OCI-LY7 (cell line): Measurements from ENCODE around the gene NR1I2. TPM values are rescaled to one million over a fixed set of nuclear protein-coding genes. Genes with fewer than 3 reads are reported as not detected.

Source experiments
- BruUV-seq: library from RNA; stranded (reverse); fragments of 400-500 nt; replicated peaks from 2 replicates; lab custom pipeline; 2021; lab: Mats Ljungman, UMichigan
- CTCF ChIA-PET: fragments of 300-600 bp; sonication (Branson Sonifier 250); formaldehyde crosslinking; loops from one replicate; lab custom pipeline; 2022; ENCODE audit warnings: antibody characterized with exemption; ENCODE audit not compliant: unreplicated experiment; lab: Charles Lee
- POLR2A ChIA-PET: fragments of 300-600 bp; sonication (Branson Sonifier 250); formaldehyde crosslinking; loops from one replicate; lab custom pipeline; 2022; ENCODE audit warnings: antibody characterized with exemption; lab: Charles Lee
- DNase-seq: peaks from one replicate; pipeline ENCODE4 v3.0.0-alpha.2; 2015; ENCODE audit warnings: low spot score
- H2AFZ ChIP-seq: fragments of 200-600 bp; sonication (generic), shearing (Covaris generic); 2 replicates; pipeline ENCODE4 v1.6.1; 2014; ENCODE audit warnings: mild to moderate bottlenecking, antibody characterized with exemption, low read length, moderate library complexity
- H3K27ac ChIP-seq: fragments of 200-600 bp; sonication (generic); 2 replicates; pipeline ENCODE4 v1.5.1; 2014; ENCODE audit warnings: mixed run types, low read depth, mild to moderate bottlenecking, moderate library complexity, low read length, inconsistent platforms; ENCODE audit not compliant: poor library complexity, severe bottlenecking
- H3K36me3 ChIP-seq: fragments of 200-600 bp; sonication (generic); 2 replicates; pipeline ENCODE4 v1.6.1; 2014; ENCODE audit warnings: mild to moderate bottlenecking, antibody characterized with exemption, low read length, moderate library complexity, mixed read lengths; ENCODE audit not compliant: insufficient read depth
- H3K4me1 ChIP-seq: fragments of 200-600 bp; sonication (generic); 2 replicates; pipeline ENCODE4 v1.5.1; 2014; ENCODE audit warnings: mild to moderate bottlenecking, low read length; ENCODE audit not compliant: insufficient read depth, poor library complexity, severe bottlenecking
- H3K4me2 ChIP-seq: fragments of 200-600 bp; sonication (generic); 2 replicates; pipeline ENCODE4 v1.6.1; 2014; ENCODE audit warnings: mild to moderate bottlenecking, low read length
- H3K4me3 ChIP-seq: fragments of 200-600 bp; sonication (generic); 2 replicates; pipeline ENCODE4 v1.5.1; 2014; ENCODE audit warnings: mild to moderate bottlenecking, low read depth, low read length; ENCODE audit not compliant: poor library complexity, severe bottlenecking
- H3K79me2 ChIP-seq: fragments of 200-600 bp; sonication (generic); 2 replicates; pipeline ENCODE4 v1.6.1; 2016; ENCODE audit warnings: low read depth, mild to moderate bottlenecking, low read length, moderate library complexity, mixed read lengths; ENCODE audit not compliant: insufficient read depth
- H3K9me2 ChIP-seq: fragments of 200-600 bp; sonication (generic); 2 replicates; pipeline ENCODE4 v1.6.1; 2016; ENCODE audit warnings: mild to moderate bottlenecking, low read length, mixed read lengths; ENCODE audit not compliant: insufficient read depth
- H3K9me3 ChIP-seq: fragments of 200-600 bp; sonication (generic); 2 replicates; pipeline ENCODE4 v1.6.1; 2014; ENCODE audit warnings: mild to moderate bottlenecking, mixed run types, low read length, mixed read lengths
- H4K20me1 ChIP-seq: fragments of 200-600 bp; sonication (generic); 2 replicates; pipeline ENCODE4 v1.6.1; 2014; ENCODE audit warnings: mild to moderate bottlenecking, antibody characterized with exemption, low read length, moderate library complexity, mixed read lengths; ENCODE audit not compliant: insufficient read depth
- EZH2phosphoT487 ChIP-seq: fragments of 200-600 bp; sonication (generic); IDR thresholded peaks from 2 replicates; pipeline ENCODE4 v1.6.1; 2018; ENCODE audit warnings: low read depth, borderline replicate concordance, mild to moderate bottlenecking, mixed run types, antibody characterized with exemption, low read length, moderate library complexity, mixed read lengths
- intact Hi-C: fragments of 100-400 bp; cut with micrococcal nuclease; formaldehyde crosslinking; loops from one replicate; pipeline ENCODE4 v1.10.0; 2022; ENCODE audit not compliant: unreplicated experiment
- total RNA-seq, 2 experiments: library from RNA; depleted of rRNA in 1 of 2; stranded (reverse); fragments of >200 nt in 1 of 2; shearing (Covaris generic) in 1 of 2; gene quantifications; 2 replicates each; pipeline ENCODE4 v1.2.3, GENCODE V29; 2014 to 2022
- TF ChIP-seq, protein P1 (sequence below): fragments of 200-600 bp; sonication (generic); conservative IDR thresholded peaks from 2 replicates; pipeline ENCODE4 v1.5.1; 2014; ENCODE audit warnings: mild to moderate bottlenecking, antibody characterized with exemption, low read length, moderate library complexity, mixed read lengths

The NR1I2 gene
- total RNA-seq, 2 experiments from 2014 or later, result not detected

GRCh38 chr3:119835556-119835955 lies 53.7 kb downstream of the NR1I2 start:
- POLR2A ChIA-PET, result interaction anchor here (0.6 kb wide), 1 partner anchor 26 kb away, joined by 3 read pairs; no protein-coding TSS in a partner anchor
- intact Hi-C loops, result no loop called here
- no peak for TF ChIP-seq EZH2phosphoT487
- TF ChIP-seq, protein P1, sequence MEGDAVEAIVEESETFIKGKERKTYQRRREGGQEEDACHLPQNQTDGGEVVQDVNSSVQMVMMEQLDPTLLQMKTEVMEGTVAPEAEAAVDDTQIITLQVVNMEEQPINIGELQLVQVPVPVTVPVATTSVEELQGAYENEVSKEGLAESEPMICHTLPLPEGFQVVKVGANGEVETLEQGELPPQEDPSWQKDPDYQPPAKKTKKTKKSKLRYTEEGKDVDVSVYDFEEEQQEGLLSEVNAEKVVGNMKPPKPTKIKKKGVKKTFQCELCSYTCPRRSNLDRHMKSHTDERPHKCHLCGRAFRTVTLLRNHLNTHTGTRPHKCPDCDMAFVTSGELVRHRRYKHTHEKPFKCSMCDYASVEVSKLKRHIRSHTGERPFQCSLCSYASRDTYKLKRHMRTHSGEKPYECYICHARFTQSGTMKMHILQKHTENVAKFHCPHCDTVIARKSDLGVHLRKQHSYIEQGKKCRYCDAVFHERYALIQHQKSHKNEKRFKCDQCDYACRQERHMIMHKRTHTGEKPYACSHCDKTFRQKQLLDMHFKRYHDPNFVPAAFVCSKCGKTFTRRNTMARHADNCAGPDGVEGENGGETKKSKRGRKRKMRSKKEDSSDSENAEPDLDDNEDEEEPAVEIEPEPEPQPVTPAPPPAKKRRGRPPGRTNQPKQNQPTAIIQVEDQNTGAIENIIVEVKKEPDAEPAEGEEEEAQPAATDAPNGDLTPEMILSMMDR, result no peak

DNA sequence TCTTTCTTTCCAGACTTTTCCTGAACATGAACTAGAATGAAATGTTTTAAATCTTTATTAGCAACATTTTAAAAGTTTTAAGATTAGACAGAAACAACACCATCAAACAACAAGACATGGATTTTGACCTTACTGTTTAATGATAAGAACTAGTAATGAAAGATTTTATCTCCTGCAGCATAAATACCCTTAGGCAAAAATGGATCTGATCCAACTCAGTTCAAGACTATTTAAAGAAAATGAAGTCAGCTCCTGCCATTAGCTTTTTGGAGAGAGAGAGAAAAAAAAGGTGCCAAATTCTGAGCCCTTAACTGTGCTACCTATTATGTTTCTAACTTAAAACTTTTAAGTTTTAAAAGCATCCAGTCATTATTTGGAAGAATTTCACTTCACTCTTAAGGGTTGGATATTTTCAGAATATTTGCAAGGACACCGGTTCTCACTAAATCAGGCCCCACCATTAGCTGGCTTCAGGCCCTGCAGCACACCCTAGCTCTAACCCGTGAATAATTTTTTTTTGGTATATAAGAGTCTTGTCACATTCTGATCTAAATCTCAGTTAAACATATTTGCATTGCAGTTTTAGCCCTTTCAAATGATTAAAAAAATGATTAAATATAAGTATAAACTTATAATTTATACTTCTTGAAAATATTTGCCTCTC lies 60.0 kb downstream of the NR1I2 start:
- H3K9me2 ChIP-seq, result no peaks in the 10 kb centered on the region
- POLR2A ChIA-PET, result no interaction called here
- no peak overlapping the region for H2AFZ ChIP-seq
- H3K9me3 ChIP-seq, result no peaks in the 10 kb centered on the region
- no peak overlapping the region for H3K27ac ChIP-seq
- no peaks in the 10 kb centered on the region for H3K4me1 ChIP-seq
- intact Hi-C loops, result no loop called here
- H3K4me2 ChIP-seq, result no peak overlapping the region
- CTCF ChIA-PET, result no interaction called here
- no peak overlapping the region for H3K4me3 ChIP-seq
- TF ChIP-seq, protein P1, result no peak
- no peak for TF ChIP-seq EZH2phosphoT487
- peaks cover 14% of the 10 kb centered on the region; the same call in 1 of the 2 replicates for H3K36me3 ChIP-seq
- DNase-seq, result no peak
- H4K20me1 ChIP-seq, result no peaks in the 10 kb centered on the region
- BruUV-seq, result no TSS peak
- H3K79me2 ChIP-seq, result no peaks in the 10 kb centered on the region

More at GRCh38 chr3:119835556-119835955, 53.7 kb downstream of the NR1I2 start:
- Histone ChIP-seq H3K79me2 (no peaks in the 10 kb centered on the region), H3K9me2 (no peaks in the 10 kb centered on the region), H3K27ac (no peak overlapping the region), H3K9me3 (no peaks in the 10 kb centered on the region), H3K4me3 (no peak overlapping the region), H3K4me1 (no peaks in the 10 kb centered on the region), H2AFZ (no peak overlapping the region), H3K36me3 (peaks cover 7% of the 10 kb centered on the region; the same call in 1 of the 2 replicates), H3K4me2 (no peak overlapping the region), H4K20me1 (no peaks in the 10 kb centered on the region)
- no TSS peak for BruUV-seq
- DNase-seq, result no peak
- CTCF ChIA-PET, result no interaction called here

DNA sequence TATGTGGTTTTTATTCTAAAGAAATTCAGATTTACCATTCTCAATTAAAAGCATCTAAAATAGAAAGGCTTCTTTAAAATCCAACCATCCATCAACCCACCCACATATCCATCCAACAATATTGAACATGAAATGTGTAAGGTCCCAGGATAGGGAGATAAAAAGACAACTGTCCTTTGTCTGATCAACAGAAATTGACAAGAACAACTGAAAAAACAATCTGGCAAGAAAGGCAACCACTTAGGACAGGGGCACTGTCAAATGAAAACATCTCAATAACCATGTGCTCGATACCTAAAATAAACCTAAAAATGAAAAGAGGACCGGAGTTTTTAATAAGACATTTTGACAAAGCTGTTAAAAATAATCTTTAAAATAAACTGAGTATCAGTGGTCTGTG lies 67.2 kb downstream of the NR1I2 start:
- ChIA-PET POLR2A (no interaction called here), CTCF (no interaction called here)
- no peaks in the 10 kb centered on the region; the same call in 1 of the 2 replicates for H3K36me3 ChIP-seq
- no peaks in the 10 kb centered on the region for H3K9me3 ChIP-seq
- no TSS peak for BruUV-seq
- intact Hi-C loops, result no loop called here
- H3K4me1 ChIP-seq, result no peaks in the 10 kb centered on the region
- H3K9me2 ChIP-seq, result no peaks in the 10 kb centered on the region
- no peak overlapping the region for H3K4me2 ChIP-seq
- no peak for TF ChIP-seq EZH2phosphoT487
- TF ChIP-seq, protein P1, result no peak
- H3K4me3 ChIP-seq, result no peak overlapping the region
- no peaks in the 10 kb centered on the region for H4K20me1 ChIP-seq
- H3K79me2 ChIP-seq, result no peaks in the 10 kb centered on the region
- no peak overlapping the region for H2AFZ ChIP-seq
- no peak for DNase-seq
- H3K27ac ChIP-seq, result no peak overlapping the region
